Upper lobe of right lung (tissue), 1 donor: ENCODE results near the gene SPAG16. TPM values are rescaled to one million over a fixed set of nuclear protein-coding genes. Genes with fewer than 3 reads are reported as not detected.
A peak's percentile ranks its signal among the peaks of the same experiment; 100 is the strongest.

ENCODE experiments used
- ATAC-seq: fragments of 200-7000 bp; cut with Tn5 transposase; one replicate; pipeline ENCODE4 v1.9.1; 2020; ENCODE audit warnings: mild to moderate bottlenecking, moderate library complexity
- DNase-seq: peaks from one replicate; pipeline ENCODE4 v3.0.0-alpha.2; 2020
- H3K27ac ChIP-seq: fragments of 200-600 bp; one replicate; pipeline ENCODE4 v1.8.0; 2022
- H3K27me3 ChIP-seq: fragments of 200-600 bp; one replicate; pipeline ENCODE4 v1.8.0; 2022; ENCODE audit warnings: mild to moderate bottlenecking
- H3K36me3 ChIP-seq: fragments of 200-600 bp; one replicate; pipeline ENCODE4 v1.8.0; 2022
- H3K4me1 ChIP-seq: fragments of 200-600 bp; one replicate; pipeline ENCODE4 v1.8.0; 2022
- H3K4me3 ChIP-seq: fragments of 200-600 bp; one replicate; pipeline ENCODE4 v1.8.0; 2022; ENCODE audit warnings: mild to moderate bottlenecking
- H3K9me3 ChIP-seq: fragments of 200-600 bp; one replicate; pipeline ENCODE4 v1.8.0; 2022
- intact Hi-C: fragments of 100-400 bp; cut with DNase I; formaldehyde crosslinking; loops from one replicate; pipeline ENCODE4 v1.11.0; 2022
- total RNA-seq: library from RNA; stranded (reverse); fragmentation: NEBNext Ultra II Directional; extraction: Animal tissue kit (Norgen Biotek cat#: 25700); gene quantifications from one replicate; pipeline ENCODE4 v1.2.1, GENCODE V29; 2021
- TF ChIP-seq, protein P1 (sequence below): fragments of 200-600 bp; IDR thresholded peaks from one replicate; pipeline ENCODE4 v1.8.0; 2022; ENCODE audit warnings: antibody characterized with exemption
- donor health status: DM: no; HTN: yes; CAD: no; lungs with severe emphysema.

The SPAG16 gene
- total RNA-seq, 1 donor from 2014 or later = 11.6 TPM

DNA sequence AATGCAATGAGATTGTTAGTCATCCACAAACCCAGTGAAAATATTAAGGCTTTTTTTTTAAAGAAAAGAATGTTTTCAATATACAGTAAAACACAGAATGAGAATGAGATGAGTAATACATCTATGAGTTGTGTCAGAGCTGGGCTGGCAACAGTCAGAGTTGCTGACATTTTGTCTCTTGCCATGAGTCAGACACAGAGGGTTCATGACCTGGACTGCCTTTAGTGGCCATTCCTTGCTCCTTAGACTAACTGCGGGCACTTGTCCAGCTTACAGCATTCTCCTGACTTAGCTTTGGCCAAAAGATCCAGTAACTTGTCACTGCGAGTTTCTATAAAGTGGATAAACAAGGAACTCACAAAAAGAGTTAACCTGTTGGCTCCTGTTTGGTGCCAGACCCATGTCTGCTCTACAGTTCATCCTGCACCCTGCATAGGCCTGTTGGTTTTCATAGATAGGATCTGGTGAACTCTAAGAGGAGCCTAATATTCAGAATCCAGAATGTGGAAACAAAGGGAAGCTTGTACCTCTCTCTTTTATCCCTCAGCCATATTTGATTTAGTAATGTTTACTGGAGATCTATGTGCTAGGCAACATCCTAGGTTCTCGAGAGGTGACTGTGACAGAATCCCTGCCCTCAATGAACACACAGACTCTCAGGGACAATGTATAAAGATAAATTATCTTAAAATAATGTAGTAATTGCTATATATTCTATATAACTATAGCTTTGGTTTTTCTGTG is 735.1 kb downstream of the SPAG16 start:
- Histone ChIP-seq H3K9me3 (no peaks in the 10 kb centered on the region), H3K27ac (no peak overlapping the region), H3K36me3 (no peaks in the 10 kb centered on the region), H3K27me3 (no peaks in the 10 kb centered on the region), H3K4me1 (no peaks in the 10 kb centered on the region), H3K4me3 (no peak overlapping the region)
- TF ChIP-seq, protein P1, sequence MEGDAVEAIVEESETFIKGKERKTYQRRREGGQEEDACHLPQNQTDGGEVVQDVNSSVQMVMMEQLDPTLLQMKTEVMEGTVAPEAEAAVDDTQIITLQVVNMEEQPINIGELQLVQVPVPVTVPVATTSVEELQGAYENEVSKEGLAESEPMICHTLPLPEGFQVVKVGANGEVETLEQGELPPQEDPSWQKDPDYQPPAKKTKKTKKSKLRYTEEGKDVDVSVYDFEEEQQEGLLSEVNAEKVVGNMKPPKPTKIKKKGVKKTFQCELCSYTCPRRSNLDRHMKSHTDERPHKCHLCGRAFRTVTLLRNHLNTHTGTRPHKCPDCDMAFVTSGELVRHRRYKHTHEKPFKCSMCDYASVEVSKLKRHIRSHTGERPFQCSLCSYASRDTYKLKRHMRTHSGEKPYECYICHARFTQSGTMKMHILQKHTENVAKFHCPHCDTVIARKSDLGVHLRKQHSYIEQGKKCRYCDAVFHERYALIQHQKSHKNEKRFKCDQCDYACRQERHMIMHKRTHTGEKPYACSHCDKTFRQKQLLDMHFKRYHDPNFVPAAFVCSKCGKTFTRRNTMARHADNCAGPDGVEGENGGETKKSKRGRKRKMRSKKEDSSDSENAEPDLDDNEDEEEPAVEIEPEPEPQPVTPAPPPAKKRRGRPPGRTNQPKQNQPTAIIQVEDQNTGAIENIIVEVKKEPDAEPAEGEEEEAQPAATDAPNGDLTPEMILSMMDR = no peak
- ATAC-seq = peak; percentile 25
- intact Hi-C loops = no loop called here
- no peak for DNase-seq

DNA sequence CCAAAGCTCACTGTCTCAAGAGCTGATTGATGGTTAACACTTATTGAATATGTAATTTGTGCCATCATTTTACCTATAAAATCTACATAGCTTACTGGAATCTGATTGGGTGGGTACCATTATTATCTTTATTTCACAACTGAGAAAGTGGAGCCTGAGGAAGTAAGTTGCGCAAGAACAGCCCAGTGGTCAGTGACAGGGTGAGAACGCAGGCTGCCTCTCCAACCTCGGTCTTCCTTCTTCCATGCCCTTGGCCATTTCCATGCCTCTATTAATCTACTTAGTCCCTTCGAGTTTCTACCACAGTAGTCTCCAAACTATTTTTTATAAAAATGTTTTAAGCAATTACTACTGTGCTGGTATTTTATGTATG is 735.7 kb downstream of the SPAG16 start:
- no peak overlapping the region for H3K4me3 ChIP-seq

DNA sequence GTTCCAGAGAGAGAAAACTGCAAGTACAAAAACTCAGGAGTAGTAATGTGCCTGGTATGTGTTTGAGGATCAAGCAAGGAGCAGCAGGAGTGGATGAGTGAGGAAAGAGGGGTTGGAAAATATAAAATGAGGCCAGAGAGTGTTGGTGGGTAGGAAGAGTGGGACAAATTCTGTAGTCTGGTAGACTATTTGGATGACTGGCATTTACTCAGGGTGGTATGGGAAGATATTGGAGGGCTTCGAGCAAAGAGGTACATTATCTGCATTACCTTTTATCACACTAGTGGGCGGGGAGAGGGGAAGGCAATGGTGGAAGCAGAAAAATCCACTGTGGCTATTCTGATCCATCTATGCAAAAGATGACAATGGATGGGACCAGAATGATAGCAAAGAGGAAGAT is 744.9 kb downstream of the SPAG16 start:
- no peak for DNase-seq
- intact Hi-C loops = no loop called here

More for the DNA sequence above, 735.7 kb downstream of the SPAG16 start:
- no peaks in the 10 kb centered on the region for H3K36me3 ChIP-seq
- H3K9me3 ChIP-seq = no peaks in the 10 kb centered on the region
- no peak for ATAC-seq
- H3K4me1 ChIP-seq = no peaks in the 10 kb centered on the region
- TF ChIP-seq, protein P1 = no peak
- no peak for DNase-seq
- H3K27me3 ChIP-seq = no peaks in the 10 kb centered on the region
- H3K27ac ChIP-seq = no peak overlapping the region
- intact Hi-C loops = no loop called here

DNA sequence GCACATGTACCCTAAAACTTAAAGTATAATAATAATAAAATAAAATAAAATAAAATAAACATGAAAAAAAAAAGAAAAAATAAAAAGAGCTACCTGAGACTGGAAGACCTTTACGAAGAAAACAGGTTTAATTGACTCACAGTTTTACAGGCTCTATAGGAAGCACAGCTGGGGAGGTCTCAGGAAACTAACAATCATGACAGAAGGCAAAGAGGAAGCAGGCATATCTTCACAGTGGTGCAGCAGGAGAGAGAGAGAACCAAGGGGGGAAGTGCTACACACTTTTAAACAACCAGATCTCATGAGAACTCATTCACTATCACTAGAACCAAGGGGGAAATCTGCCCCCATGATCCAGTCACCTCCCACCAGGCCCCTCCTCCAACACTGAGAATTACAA is 747.3 kb downstream of the SPAG16 start:
- intact Hi-C loops = no loop called here
- Histone ChIP-seq H3K4me3 (no peak overlapping the region), H3K9me3 (no peaks in the 10 kb centered on the region), H3K27me3 (no peaks in the 10 kb centered on the region), H3K4me1 (no peaks in the 10 kb centered on the region), H3K27ac (no peak overlapping the region), H3K36me3 (no peaks in the 10 kb centered on the region)
- ATAC-seq (no peak), DNase-seq (no peak)
- TF ChIP-seq, protein P1 = no peak

More for the DNA sequence above, 744.9 kb downstream of the SPAG16 start:
- no peak for ATAC-seq
- no peaks in the 10 kb centered on the region for H3K4me1 ChIP-seq
- no peaks in the 10 kb centered on the region for H3K27me3 ChIP-seq
- H3K27ac ChIP-seq = no peak overlapping the region
- H3K4me3 ChIP-seq = no peak overlapping the region
- H3K9me3 ChIP-seq = no peaks in the 10 kb centered on the region
- H3K36me3 ChIP-seq = no peaks in the 10 kb centered on the region
- TF ChIP-seq, protein P1 = no peak

DNA sequence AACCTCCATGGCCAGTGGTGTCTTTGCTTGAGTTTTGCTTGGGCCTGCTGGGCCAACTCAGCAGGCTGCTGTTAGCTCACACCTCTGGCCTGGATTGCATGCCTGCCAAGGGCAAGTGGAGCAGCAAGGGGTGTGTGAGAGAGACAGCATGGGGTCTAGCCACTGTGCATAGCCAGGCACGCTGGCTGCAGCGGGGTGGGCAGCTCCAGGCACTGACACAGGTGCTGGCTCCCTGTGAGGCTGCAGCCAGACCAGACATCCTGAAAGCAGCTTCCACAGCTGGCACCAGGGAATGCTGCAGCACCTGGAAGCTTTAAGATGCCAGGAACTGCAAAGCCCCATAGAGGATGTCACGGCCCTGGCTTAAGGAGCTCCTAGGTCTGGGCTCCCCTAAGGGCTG is 750.2 kb downstream of the SPAG16 start:
- Histone ChIP-seq H3K27me3 (no peaks in the 10 kb centered on the region), H3K27ac (no peak overlapping the region), H3K9me3 (no peaks in the 10 kb centered on the region), H3K36me3 (no peaks in the 10 kb centered on the region), H3K4me3 (no peak overlapping the region), H3K4me1 (no peaks in the 10 kb centered on the region)
- ATAC-seq (peak; percentile 24), DNase-seq (no peak)
- intact Hi-C loops = no loop called here
- TF ChIP-seq, protein P1 = no peak
